MM.1S (cell line): ENCODE data around the gene RBBP7.

Experiments
- DNase-seq: peaks from one replicate; pipeline ENCODE4 v3.0.0-alpha.2; 2015
- H2AFZ ChIP-seq: fragments of 300-600 bp; sonication (generic); 2 replicates; pipeline ENCODE4 v1.6.0; 2016; ENCODE audit warnings: antibody characterized with exemption, low read length
- H3F3A ChIP-seq: fragments of 300-600 bp; sonication (generic); 2 replicates; pipeline ENCODE4 v1.6.1; 2016; ENCODE audit warnings: mild to moderate bottlenecking, antibody characterized with exemption, low read length, moderate library complexity, mixed read lengths; ENCODE audit not compliant: insufficient read depth
- H3K27ac ChIP-seq: fragments of 300-600 bp; sonication (generic); 2 replicates; pipeline ENCODE4 v1.5.1; 2016; ENCODE audit warnings: mild to moderate bottlenecking, low read length
- H3K27me3 ChIP-seq: fragments of 300-600 bp; sonication (generic); replicated peaks from 2 replicates; pipeline ENCODE4 v1.6.0; 2016; ENCODE audit warnings: low read length; ENCODE audit not compliant: insufficient read depth
- H3K36me3 ChIP-seq: fragments of 300-600 bp; sonication (generic); replicated peaks from 2 replicates; pipeline ENCODE4 v1.6.1; 2016; ENCODE audit warnings: mild to moderate bottlenecking, low read length, mixed read lengths; ENCODE audit not compliant: insufficient read depth
- H3K4me1 ChIP-seq: fragments of 300-600 bp; sonication (generic); 2 replicates; pipeline ENCODE4 v1.6.1; 2016; ENCODE audit warnings: low read length, mixed read lengths
- H3K4me2 ChIP-seq: fragments of 300-600 bp; sonication (generic); 2 replicates; pipeline ENCODE4 v1.6.0; 2016; ENCODE audit warnings: low read depth, low read length
- H3K4me3 ChIP-seq: fragments of 300-600 bp; sonication (generic); 2 replicates; pipeline ENCODE4 v1.5.1; 2016; ENCODE audit warnings: low read length, mixed read lengths
- H3K79me2 ChIP-seq: fragments of 300-600 bp; sonication (generic); 2 replicates; pipeline ENCODE4 v1.6.1; 2016; ENCODE audit warnings: mixed run types, low read length, mixed read lengths
- H3K9ac ChIP-seq: fragments of 300-600 bp; sonication (generic); 2 replicates; pipeline ENCODE4 v1.6.1; 2016; ENCODE audit warnings: low read length, mixed read lengths
- H3K9me2 ChIP-seq: fragments of 300-600 bp; sonication (generic); replicated peaks from 2 replicates; pipeline ENCODE4 v1.6.1; 2016; ENCODE audit warnings: mild to moderate bottlenecking, low read length, mixed read lengths; ENCODE audit not compliant: insufficient read depth
- H3K9me3 ChIP-seq: fragments of 300-600 bp; sonication (generic); replicated peaks from 2 replicates; pipeline ENCODE4 v1.6.1; 2016; ENCODE audit warnings: mild to moderate bottlenecking, low read length, mixed read lengths; ENCODE audit not compliant: insufficient read depth
- H4K20me1 ChIP-seq: fragments of 300-600 bp; sonication (generic); 2 replicates; pipeline ENCODE4 v1.6.1; 2016; ENCODE audit warnings: mild to moderate bottlenecking, low read length, moderate library complexity, mixed read lengths; ENCODE audit not compliant: insufficient read depth
- EZH2 ChIP-seq: fragments of 300-600 bp; sonication (generic); optimal IDR thresholded peaks from 2 replicates; pipeline ENCODE3; 2017; ENCODE audit warnings: low read depth, mild to moderate bottlenecking, antibody characterized with exemption, low read length, mixed read lengths
- EZH2phosphoT487 ChIP-seq: fragments of 300-600 bp; sonication (generic); IDR thresholded peaks from 2 replicates; pipeline ENCODE4 v1.6.1; 2018; ENCODE audit warnings: antibody characterized with exemption, low read length
- TF ChIP-seq, protein P1 (sequence below): fragments of 300-600 bp; sonication (generic); IDR thresholded peaks from 2 replicates; pipeline ENCODE4 v1.5.1; 2016; ENCODE audit warnings: antibody characterized with exemption, low read length, mixed read lengths

Gene RBBP7

DNA sequence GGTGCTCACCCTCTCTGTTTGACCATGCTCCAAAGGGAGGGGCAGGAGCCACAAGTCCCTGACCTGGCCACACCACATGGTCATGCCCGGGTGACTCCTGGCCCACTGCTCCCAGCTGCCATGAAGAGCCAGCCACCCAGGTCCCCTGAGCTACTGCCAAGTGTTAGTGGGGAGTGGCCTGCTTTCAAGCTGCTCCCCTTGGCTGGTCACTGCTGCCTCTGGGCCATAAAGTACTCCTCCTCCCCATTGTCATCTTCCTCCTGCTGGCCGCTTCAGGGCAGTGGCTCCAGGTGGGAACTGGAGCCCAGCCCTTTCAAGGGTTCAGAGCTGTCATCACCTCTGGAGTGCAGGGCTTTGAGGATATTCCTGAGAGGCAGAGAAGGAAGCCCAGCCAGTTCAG lies 27.3 kb upstream of the RBBP7 start:
- 0 out of 2 replicates have a peak, but pooled peaks cover 2% of the 10 kb centered on the region for H3K4me1 ChIP-seq
- H3K9me3 ChIP-seq: no peaks in the 10 kb centered on the region
- no peaks in the 10 kb centered on the region for H3F3A ChIP-seq
- no peak overlapping the region for H3K9ac ChIP-seq
- no peak overlapping the region for H3K4me2 ChIP-seq
- H3K4me3 ChIP-seq: no peak overlapping the region
- H3K36me3 ChIP-seq: no peaks in the 10 kb centered on the region
- DNase-seq: no peak
- H3K79me2 ChIP-seq: no peaks in the 10 kb centered on the region
- H3K27ac ChIP-seq: no peak overlapping the region
- H2AFZ ChIP-seq: no peak overlapping the region
- TF ChIP-seq EZH2 (no peak), EZH2phosphoT487 (no peak)
- TF ChIP-seq, protein P1, sequence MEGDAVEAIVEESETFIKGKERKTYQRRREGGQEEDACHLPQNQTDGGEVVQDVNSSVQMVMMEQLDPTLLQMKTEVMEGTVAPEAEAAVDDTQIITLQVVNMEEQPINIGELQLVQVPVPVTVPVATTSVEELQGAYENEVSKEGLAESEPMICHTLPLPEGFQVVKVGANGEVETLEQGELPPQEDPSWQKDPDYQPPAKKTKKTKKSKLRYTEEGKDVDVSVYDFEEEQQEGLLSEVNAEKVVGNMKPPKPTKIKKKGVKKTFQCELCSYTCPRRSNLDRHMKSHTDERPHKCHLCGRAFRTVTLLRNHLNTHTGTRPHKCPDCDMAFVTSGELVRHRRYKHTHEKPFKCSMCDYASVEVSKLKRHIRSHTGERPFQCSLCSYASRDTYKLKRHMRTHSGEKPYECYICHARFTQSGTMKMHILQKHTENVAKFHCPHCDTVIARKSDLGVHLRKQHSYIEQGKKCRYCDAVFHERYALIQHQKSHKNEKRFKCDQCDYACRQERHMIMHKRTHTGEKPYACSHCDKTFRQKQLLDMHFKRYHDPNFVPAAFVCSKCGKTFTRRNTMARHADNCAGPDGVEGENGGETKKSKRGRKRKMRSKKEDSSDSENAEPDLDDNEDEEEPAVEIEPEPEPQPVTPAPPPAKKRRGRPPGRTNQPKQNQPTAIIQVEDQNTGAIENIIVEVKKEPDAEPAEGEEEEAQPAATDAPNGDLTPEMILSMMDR: no peak
- no peaks in the 10 kb centered on the region for H3K27me3 ChIP-seq
- no peaks in the 10 kb centered on the region for H3K9me2 ChIP-seq
- no peaks in the 10 kb centered on the region for H4K20me1 ChIP-seq

GRCh38 chrX:16892504-16893362 lies 22.6 kb upstream of the RBBP7 start:
- Histone ChIP-seq H3K27ac (no peak overlapping the region), H4K20me1 (no peaks in the 10 kb centered on the region), H3K9ac (no peak overlapping the region), H3K79me2 (no peaks in the 10 kb centered on the region), H3K36me3 (no peaks in the 10 kb centered on the region), H3K4me3 (no peak overlapping the region), H3K27me3 (no peaks in the 10 kb centered on the region), H3K9me3 (no peaks in the 10 kb centered on the region), H3K4me1 (0 out of 2 replicates have a peak, but pooled peaks cover 3% of the 10 kb centered on the region), H3F3A (no peaks in the 10 kb centered on the region), H3K9me2 (no peaks in the 10 kb centered on the region), H3K4me2 (peak overlapping the region; percentile 52), H2AFZ (peak overlapping the region; percentile 72)
- peak; percentile 70 for DNase-seq
- TF ChIP-seq, protein P1: peak; percentile 86
- TF ChIP-seq EZH2: no peak

- Histone ChIP-seq H4K20me1 (no peaks in the 10 kb centered on the region), H3K9me2 (no peaks in the 10 kb centered on the region), H3K79me2 (no peaks in the 10 kb centered on the region), H3K36me3 (no peaks in the 10 kb centered on the region), H3K9me3 (no peaks in the 10 kb centered on the region), H3K27me3 (no peaks in the 10 kb centered on the region), H3K4me3 (no peak overlapping the region), H3F3A (peaks cover 8% of the 10 kb centered on the region; the same call in 1 of the 2 replicates), H3K9ac (no peak overlapping the region), H3K4me2 (no peak overlapping the region), H2AFZ (no peak overlapping the region), H3K27ac (peak overlapping the region; percentile 45; the same call in 1 of the 2 replicates), H3K4me1 (peaks cover 6% of the 10 kb centered on the region)
- peak; percentile 13 for DNase-seq
- TF ChIP-seq EZH2phosphoT487 (no peak), EZH2 (no peak)
- TF ChIP-seq, protein P1: no peak
Observed at GRCh38 chrX:16885628-16886027, 15.5 kb upstream of the RBBP7 start.
